B cell (primary cell): ENCODE measurements around the gene MAP3K2.

Experiments
- EZH2 ChIP-seq: IDR thresholded peaks from 2 replicates; pipeline ENCODE4 v1.6.1; 2012; ENCODE audit warnings: borderline replicate concordance, low read depth, mild to moderate bottlenecking, moderate library complexity, low read length; ENCODE audit not compliant: insufficient read depth, poor library complexity, severe bottlenecking
- TF ChIP-seq, protein P1 (sequence below): fragments of 200-600 bp; IDR thresholded peaks from one replicate; pipeline ENCODE4 v1.8.0; 2022; ENCODE audit warnings: antibody characterized with exemption, mild to moderate bottlenecking

DNA sequence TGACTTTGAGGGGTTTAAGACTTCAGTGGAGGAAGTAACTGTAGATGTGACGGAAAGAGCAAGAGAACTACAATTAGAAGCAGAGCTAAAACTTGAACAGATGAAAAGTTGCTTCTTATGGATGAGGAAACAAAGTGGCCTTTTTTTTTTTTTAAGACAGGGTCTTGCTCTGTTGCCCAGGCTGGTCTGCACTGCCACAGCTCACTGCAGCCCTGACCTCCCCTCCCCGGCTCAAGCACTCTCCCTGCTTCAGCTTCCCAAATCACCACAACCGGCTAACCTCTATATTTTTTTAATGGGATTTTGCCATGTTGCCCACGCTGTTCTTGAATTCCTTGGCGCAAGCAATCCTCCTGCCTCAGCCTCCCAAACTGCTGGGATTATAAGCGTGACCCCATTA is 3.2 kb downstream of the MAP3K2 start:
- TF ChIP-seq, protein P1, sequence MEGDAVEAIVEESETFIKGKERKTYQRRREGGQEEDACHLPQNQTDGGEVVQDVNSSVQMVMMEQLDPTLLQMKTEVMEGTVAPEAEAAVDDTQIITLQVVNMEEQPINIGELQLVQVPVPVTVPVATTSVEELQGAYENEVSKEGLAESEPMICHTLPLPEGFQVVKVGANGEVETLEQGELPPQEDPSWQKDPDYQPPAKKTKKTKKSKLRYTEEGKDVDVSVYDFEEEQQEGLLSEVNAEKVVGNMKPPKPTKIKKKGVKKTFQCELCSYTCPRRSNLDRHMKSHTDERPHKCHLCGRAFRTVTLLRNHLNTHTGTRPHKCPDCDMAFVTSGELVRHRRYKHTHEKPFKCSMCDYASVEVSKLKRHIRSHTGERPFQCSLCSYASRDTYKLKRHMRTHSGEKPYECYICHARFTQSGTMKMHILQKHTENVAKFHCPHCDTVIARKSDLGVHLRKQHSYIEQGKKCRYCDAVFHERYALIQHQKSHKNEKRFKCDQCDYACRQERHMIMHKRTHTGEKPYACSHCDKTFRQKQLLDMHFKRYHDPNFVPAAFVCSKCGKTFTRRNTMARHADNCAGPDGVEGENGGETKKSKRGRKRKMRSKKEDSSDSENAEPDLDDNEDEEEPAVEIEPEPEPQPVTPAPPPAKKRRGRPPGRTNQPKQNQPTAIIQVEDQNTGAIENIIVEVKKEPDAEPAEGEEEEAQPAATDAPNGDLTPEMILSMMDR: no peak
- no peak for TF ChIP-seq EZH2
